HG02943 (cell line): ENCODE results near the gene LRRC26.

Source experiments
- ATAC-seq: cut with Tn5 transposase; IDR thresholded peaks from one replicate; pipeline ENCODE4 v1.9.1; 2021; ENCODE audit warnings: mild to moderate bottlenecking, low read depth, moderate library complexity; ENCODE audit not compliant: unreplicated experiment

Gene LRRC26

DNA sequence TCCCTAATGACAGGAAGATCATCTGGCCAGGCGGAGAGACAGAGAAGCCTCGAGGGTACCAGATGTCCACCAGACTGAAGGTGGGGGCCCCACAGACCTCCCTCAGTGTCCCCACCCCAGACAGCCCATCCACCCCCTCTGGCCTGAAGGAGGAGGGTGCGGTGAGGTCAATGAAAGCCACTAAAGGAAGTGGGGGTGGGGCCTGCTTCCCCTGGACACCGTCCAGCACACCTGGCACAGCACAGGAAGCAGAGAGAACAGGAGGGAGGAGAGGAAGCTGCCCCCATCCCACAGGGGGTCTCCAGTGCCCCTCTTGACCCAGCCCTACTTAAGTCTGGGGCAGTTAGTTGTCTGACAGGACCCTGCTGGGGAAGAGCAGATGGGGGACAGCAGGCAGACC is 11.2 kb downstream of the LRRC26 start:
- ATAC-seq, result no peak

DNA sequence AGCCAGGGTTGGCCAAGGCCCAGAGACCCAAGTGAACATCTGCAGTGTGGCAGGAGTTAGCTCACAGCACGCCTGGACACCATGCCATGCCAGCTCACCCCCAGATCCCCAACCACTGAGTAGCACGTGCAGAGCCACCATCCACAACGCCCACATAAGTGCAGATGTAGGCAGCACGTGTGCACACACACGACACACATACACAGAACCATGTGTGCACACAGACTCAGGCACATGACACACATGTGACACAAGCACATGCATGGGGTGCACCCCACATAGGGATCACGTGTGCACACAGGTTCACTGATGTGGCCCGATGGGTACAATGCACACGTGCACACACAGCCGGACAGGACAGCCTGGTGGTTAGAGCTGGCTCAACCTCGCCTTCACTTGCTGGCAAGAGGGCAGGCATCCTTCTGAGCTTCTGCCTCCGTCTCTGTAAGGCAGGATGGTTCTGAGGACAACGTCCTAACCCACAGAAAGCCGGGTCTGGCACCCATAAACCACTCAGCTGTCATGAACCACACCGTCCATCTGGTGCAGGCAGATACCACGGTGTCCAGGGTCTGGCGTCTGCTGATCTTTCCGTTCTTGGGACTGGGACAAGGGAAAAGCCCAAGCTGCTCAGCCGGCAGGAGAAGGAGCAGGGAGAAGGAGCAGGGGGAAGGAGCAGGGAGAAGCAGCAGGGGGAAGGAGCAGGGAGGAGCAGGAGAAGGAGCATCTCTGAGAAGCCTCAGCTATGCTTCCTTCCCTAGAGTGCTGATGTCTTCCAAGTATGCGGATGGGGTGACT is 12.0 kb downstream of the LRRC26 start:
- ATAC-seq, result no peak

DNA sequence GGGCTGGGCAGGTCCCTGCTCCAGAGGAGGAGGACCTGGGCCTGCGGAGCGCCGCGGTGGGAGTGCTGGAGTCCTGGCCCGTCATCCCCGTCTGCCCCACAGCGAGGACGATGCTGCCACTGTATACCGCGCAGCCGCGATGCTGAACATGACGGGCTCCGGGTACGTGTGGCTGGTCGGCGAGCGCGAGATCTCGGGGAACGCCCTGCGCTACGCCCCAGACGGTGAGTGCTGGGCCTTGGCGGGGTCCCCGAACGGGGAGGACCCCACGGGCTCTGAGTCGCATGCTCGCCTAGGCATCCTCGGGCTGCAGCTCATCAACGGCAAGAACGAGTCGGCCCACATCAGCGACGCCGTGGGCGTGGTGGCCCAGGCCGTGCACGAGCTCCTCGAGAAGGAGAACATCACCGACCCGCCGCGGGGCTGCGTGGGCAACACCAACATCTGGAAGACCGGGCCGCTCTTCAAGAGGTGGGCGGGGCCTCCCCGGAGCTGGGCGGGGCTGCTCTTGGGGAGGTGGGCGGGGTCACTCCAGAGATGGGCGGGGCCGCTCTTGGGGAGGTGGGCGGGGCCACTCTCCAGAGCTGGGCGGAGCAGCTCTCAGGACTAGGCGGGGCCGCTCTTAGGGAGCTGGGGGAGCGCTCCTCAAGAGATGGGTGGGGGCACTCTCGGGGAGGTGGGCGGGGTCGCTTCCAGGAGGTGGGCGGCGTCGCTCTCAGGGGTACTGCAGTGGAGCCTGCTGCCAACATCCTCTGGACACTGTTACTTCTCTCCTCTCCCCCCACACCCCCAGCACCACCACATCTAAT is 13.1 kb downstream of the LRRC26 start:
- ATAC-seq, result no peak

DNA sequence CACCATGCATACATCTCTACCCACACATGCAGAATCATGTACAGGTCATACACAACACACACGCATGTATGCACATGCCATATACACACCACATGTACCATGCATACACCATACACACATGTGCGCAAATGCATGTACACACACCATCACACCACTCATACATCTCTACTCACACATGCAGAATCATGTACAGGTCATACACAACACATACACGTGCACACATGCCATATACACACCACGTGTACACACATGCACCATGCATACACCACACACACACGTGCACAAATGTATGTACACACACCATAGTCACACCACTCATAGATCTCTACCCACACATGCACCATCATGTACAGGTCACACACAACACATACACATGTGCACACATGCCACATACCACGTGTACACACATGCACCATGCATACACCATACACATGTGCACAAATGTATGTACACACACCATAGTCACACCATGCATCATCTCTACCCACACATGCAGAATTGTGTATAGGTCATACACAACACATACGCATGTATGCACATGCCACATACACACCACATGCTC is 16.9 kb downstream of the LRRC26 start:
- no peak for ATAC-seq

DNA sequence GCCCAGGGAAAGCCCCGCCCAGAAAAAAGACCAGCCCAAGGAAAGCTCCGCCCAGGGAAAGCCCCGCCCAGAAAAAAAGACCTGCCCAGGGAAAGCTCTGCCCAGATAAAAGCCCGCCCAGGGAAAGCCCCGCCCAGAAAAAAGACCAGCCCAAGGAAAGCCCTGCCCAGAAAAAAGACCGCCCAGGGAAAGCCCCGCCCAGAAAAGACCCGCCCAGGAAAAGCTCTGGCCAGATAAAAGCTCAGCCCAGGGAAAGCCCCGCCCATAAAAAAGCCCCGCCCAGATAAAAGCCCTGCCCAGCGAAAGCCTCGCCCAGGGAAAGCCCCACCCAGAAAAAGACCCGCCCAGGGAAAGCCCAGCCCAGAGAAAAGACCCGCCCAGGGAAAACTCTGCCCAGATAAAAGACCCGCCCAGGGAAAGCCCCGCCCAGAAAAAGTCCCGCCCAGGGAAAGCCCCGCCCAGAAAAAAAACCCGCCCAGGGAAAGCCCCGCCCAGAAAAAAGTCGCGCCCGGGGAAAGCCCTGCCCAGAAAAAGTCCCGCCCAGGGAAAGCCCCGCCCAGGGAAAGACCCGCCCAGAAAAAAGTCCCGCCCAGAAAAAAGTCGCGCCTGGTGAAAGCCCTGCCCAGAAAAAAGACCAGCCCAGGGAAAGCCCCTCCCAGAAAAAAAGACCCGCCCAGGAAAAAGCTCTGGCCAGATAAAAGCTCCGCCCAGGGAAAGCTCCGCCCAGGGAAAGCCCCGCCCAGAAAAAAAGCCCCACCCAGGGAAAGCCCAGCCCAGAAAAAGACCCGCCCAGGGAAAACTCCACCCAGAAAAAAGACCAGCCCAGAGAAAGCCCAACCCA is 19.0 kb downstream of the LRRC26 start:
- ATAC-seq, result no peak

DNA sequence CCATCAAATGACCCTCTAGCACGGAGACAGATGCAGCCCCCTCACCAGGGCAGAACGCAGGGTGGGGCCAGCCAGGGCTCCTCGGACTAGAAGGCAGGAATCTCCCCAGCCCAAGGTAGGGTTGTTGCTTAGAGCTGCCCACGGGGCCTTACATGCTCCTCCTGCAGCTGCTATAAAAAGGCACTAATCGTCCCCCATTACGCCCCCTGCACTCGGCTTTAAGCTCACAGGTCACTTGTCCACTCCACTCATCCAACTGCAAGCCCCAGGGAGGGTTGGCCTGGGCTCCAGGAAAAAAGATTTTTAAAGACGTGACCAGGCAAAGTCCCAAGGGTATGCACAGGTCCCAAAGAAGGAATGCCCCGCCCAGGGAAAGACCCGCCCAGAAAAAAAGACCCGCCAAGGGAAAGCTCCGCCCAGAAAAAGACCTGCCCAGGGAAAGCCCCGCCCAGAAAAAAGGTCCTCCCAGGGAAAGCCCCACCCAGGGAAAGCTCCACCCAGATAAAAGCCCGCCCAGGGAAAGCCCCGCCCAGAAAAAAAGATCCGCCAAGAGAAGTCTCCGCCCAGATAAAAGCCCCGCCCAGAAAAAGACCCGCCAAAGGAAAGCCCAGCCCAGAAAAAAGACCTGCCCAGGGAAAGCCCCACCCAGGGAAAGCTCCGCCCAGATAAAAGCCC is 19.8 kb downstream of the LRRC26 start:
- no peak for ATAC-seq

DNA sequence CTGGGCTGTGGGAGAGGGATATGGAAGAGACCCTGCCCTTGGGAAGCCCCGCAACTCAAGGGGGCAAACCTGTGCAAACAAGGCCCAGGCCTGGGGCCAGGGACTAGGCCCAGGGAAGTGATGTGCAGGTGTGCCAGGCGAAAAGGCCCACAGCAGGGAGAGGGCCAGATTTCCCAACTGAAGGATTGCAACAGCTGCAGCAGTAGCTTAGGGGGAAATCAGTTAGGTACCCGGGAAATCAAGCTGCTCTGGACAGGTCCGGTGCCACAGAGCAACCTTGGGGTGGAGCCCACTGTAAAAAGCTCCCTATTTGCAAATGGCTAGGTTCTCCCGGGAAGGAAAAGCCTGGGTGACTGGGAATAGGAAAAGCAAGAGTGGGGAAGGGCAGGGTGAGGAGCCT is 20.5 kb downstream of the LRRC26 start:
- ATAC-seq, result no peak

DNA sequence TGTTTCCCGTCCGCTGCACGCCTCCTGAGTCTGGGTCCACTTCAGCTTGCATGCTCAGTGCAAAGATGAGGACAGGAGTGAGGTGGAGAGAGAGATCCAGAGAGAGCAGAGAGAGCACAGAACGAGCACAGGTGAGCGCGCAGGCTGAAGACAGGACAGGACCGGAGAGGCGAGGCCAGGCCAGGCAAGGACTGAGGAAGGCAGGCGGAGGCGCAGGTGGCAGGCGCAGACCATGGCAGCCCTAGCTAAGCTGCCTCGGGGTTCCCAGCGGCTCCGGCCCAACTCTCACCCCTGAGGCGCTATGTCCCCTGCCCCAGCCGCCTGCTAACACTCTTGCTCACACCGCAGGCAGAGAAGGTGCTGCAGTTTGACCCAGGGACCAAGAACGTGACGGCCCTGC is 21.2 kb downstream of the LRRC26 start:
- no peak for ATAC-seq

DNA sequence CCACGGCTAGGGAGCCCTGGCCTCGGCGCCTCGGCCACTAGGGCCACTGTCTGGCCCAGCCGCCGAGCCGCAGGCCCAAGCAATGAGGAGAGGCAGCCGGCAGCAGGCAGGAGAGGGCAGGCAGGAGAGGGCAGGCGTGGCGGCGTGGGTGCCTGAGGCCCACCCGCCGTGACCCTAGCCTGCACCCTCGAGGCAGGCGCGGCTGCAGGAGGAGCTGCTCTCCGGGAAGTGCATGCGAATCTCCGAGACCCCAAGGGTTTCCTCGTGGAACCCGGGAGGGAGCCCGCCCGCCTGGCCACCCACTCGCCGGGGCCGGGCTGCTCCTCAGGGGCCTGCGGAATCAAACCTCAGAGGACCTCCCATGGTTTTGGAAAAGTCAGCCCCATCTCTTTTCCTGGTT is 21.6 kb downstream of the LRRC26 start:
- no peak for ATAC-seq

DNA sequence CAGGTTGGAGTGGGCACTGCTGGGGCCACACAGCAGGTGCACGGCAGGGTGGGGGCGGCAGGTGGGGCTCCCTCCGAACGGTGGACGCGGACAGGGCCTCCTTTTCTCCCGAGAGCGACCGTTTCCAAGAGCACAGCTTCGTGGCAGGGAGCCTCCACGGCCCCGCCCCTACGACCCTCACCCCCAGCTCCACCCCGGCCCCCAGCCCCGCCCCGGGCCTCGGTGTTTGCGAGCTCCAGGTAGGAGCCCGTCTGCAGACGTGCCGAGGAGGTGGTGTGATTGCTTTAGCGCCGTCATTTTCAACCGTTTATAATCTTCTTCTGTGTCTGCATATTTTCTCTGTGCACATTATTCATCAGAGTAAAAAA is 22.1 kb downstream of the LRRC26 start:
- no peak for ATAC-seq

DNA sequence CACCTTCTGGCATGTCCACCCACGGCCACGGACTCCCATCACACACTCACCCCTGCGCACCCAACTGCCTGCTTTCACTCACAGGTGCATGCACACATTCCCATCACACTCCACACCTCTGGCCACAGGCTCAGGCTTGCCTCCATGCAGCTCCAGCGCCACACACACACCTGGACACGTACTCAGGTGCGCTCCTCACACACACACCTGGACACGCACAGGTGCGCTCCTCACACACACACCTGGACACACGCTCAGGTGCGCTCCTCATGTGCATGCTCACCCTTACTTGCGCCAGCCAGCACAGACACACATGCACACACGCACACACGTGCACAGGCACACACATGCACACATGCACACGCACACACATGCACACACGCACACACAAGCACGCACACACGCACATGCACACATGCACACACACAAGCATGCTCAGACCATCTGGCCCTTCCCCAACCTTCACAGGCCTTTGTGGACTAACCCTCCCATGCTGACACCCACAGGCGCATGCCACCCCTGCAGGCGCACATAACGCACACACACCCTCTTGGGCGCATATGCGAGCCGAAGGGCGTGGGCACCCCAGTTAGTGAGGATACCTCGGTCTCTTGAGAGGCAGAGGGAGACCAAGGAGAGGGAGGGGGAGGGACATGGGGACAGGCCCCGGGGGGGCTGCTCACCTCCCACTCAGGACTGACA is 22.6 kb downstream of the LRRC26 start:
- no peak for ATAC-seq

DNA sequence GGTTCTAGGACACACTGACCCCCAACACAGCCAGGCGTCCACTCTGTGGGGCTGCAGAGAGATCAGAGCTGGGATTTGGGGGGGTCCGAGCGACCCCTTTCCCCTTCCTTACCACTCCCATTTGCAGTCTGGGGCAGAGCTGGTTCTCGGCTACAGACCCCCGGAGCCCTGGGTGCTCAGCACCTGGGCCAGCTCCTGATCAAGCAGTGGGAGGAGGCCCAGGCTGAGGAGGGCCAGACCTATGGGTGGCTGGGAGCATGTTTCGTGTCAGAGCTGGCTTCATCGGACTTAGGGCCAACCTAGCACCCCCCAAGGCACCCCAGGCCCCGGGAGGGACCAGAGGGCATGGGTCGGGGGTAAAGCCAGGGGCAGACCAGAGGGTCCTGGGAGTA is 23.3 kb downstream of the LRRC26 start:
- no peak for ATAC-seq

DNA sequence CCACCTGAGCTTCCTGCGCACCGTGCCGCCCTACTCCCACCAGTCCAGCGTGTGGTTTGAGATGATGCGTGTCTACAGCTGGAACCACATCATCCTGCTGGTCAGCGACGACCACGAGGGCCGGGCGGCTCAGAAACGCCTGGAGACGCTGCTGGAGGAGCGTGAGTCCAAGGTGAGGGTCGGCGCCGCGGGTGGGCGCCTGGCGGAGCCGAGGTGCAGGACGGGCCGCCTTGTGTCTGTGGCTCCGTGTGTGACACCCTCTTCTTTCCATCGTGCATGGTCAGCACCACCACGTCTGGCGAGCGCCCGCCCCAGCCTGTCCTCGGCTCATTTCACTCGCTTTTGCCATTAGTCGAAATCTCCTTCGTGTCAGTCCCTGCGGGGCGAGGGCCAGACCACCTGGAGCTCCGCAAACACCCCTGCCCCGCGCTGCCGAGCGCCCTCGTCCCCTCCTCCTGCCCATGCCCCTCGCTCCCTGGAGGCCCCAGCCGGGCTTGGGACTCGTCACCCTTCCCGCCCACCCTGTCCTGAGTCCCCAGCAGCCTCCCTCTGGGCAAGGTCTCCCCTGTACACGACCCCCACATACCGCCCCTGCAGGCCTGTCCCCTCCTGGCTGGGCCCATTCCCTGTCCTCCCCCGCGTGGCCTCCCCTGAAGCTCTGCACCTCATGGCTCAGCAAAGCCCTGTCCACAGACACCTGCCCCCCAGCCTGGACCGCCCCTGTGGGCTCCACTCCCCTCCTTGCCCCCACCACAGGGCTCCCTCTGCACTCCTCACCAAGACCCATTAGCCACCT is 23.9 kb downstream of the LRRC26 start:
- no peak for ATAC-seq

DNA sequence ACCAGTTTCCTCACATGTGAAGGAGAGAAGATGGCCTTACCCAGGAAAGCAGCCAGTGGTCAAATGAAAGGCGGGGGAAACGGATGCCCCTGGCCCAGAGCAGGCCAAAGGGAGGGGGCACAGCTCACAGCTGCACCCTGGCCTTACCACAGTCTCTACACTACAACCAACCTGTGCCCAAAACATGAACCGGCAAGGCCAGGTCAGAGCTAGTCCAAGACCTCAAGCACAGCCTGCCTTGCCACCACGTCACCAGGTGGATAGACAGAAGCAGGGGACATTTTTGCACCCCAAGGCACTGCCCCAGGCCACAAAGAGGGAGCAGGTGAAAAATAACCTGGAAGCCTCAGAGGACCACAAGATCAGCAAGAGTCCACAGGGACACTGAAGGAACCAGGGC is 26.4 kb downstream of the LRRC26 start:
- ATAC-seq, result no peak

DNA sequence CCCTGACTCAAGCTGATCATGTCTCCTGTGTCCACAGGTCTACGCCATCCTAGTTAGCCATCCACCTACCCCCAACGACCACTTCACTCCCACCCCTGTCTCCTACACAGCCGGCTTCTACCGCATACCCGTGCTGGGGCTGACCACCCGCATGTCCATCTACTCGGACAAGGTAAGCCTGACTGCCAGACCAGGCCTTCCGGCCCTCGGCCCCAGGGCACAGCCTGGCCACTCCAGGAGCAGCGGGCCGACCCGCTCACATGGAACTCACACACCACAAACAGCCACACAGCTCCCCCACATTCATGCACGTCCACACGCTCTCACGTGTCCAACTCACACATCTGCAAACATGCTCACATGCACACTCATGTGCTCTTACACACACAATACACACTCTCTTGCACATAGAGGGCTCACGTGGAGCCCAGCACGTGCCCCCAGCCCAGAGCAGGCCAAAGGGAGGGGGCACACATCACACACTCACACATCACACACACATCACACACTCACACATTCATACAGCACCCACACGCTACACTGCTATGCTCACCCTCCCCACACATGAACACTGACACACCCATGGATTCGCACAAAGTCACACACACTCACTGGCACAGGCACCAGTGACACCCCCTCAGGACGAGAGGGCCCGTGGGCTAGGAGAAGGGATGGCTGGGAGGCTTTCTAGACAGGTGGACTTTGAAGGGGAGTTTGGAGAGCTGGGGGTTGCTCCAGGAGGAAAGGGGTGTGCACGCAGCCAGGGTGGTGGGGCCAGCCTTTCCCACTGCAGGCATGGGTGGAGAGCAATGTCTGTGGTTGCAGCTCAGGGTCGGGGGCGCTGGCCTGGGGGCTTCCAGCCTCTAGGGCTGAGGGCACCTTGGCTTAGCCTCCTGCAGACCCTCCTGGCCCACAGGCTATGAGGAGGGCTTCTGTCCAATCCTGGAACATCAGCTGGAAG is 27.6 kb downstream of the LRRC26 start:
- no peak for ATAC-seq

DNA sequence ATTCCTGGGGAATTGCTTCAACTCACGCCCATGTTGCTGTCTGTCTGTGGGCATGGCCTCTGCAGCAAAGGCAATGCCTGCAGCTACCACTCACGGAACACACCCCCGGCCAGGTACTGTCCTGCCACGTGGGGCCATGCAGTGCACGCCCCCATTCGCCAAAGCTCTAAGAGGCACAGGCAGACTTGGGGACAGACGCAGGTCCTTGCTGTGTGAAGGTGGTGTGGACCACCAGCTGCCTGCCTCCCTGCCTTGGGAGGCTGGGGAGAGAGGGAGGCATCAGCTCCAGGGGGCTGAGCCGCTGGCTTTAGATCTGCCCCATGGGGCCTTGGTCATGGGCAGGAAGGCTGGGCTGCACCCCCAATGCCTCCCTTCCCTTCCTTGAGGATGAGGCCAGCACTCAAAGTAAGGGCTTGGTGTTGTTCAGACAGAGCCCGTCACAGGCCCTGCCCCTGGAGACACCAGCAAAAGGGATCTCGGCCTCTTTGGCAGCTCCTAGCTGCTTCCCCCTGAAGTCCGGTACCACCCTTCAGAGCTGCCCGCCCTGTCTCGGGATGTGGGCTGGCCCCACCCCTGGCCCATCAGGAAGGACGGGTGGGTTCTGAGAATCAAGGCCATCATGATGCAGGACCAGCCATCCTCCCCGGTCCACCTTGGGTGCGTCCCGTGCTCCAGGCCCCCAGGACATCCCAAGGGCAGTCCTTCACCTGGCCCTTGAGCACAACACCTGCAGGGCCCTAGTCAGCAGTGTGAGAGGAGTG is 28.6 kb downstream of the LRRC26 start:
- ATAC-seq, result no peak
